ENCODE data around the gene CALD1. TPM values are rescaled to one million over a fixed set of nuclear protein-coding genes. Genes with fewer than 3 reads are reported as not detected.

The CALD1 gene
- total and polyA plus RNA-seq, 2 experiments from 2014 or later, result 132 to 842 TPM

GRCh38 chr7:134896073-134896472 is 116.6 kb downstream of the CALD1 start:
- Mint-ChIP-seq H3K4me3 (no peak overlapping the region), H3K36me3 (ENCODE audit: low read depth) (peaks cover 46% of the 10 kb centered on the region), H3K9me3 (peaks cover 30% of the 10 kb centered on the region), H3K27me3 (ENCODE audit: insufficient read depth, low read depth, poor library complexity) (peaks cover 3% of the 10 kb centered on the region), H3K27ac (no peak overlapping the region), H3K4me1 (peaks cover 28% of the 10 kb centered on the region)
- Histone ChIP-seq H3K27ac (ENCODE audit: low read depth) (no peak overlapping the region), H3K79me2 (replicated peaks; ENCODE audit: insufficient read depth) (peaks cover 75% of the 10 kb centered on the region), H3K4me3 (no peak overlapping the region), H3K9me2 (ENCODE audit: insufficient read depth) (no peaks in the 10 kb centered on the region), H2AFZ (no peak overlapping the region), H3K4me2 (no peak overlapping the region), H4K20me1 (replicated peaks; ENCODE audit: insufficient read depth) (peaks cover 10% of the 10 kb centered on the region; the same call in 1 of the 2 replicates), H3F3A (replicated peaks; ENCODE audit: low read depth) (no peaks in the 10 kb centered on the region), H3K36me3 (ENCODE audit: insufficient read depth) (peaks cover 13% of the 10 kb centered on the region; the same call in 1 of the 2 replicates), H3K4me1 (ENCODE audit: insufficient read depth) (peaks cover 7% of the 10 kb centered on the region; the same call in 1 of the 2 replicates), H3K27me3 (ENCODE audit: insufficient read depth) (no peaks in the 10 kb centered on the region)
- ATAC-seq (no peak), DNase-seq (ENCODE audit: low spot score) (no peak)
- TF ChIP-seq EZH2phosphoT487 (IDR thresholded peaks at IDR 0.05; ENCODE audit: unreplicated experiment) (no peak), REST (IDR thresholded peaks at IDR 0.05; ENCODE audit: unreplicated experiment) (no peak), JUNB (IDR thresholded peaks at IDR 0.05; ENCODE audit: unreplicated experiment) (no peak), CTCF (conservative IDR thresholded peaks at IDR 0.05; ENCODE audit: low read depth in 2 of 2) (no peak), ZNF462 (CRISPR knock-in tag; IDR thresholded peaks at IDR 0.05) (no peak), NANOG (IDR thresholded peaks at IDR 0.05; ENCODE audit: borderline replicate concordance) (no peak), POLR2AphosphoS5 (IDR thresholded peaks at IDR 0.05; ENCODE audit: low read depth) (no peak), CREB1 (CRISPR knock-in tag; IDR thresholded peaks at IDR 0.05; ENCODE audit: low read depth) (no peak), ETS1 (IDR thresholded peaks at IDR 0.05) (no peak), EZH2 (IDR thresholded peaks at IDR 0.05; ENCODE audit: low read depth, unreplicated experiment) (no peak), STAT1 (IDR thresholded peaks at IDR 0.05; ENCODE audit: unreplicated experiment) (no peak), ZNF114 (CRISPR knock-in tag; IDR thresholded peaks at IDR 0.05) (no peak), ZNF331 (CRISPR knock-in tag; IDR thresholded peaks at IDR 0.05; ENCODE audit: low read depth) (no peak)

Data from GM23338 (cell line).